Measurements from ENCODE around the gene TRAF4. TPM values are rescaled to one million over a fixed set of nuclear protein-coding genes. Genes with fewer than 3 reads are reported as not detected.

TRAF4 gene
- total and polyA plus RNA-seq, 10 of the 15 experiments (the other 5 are each of a cell fraction or from before 2014, with no cell fraction given) = 3.7 to 197 (median 66.4) TPM

DNA sequence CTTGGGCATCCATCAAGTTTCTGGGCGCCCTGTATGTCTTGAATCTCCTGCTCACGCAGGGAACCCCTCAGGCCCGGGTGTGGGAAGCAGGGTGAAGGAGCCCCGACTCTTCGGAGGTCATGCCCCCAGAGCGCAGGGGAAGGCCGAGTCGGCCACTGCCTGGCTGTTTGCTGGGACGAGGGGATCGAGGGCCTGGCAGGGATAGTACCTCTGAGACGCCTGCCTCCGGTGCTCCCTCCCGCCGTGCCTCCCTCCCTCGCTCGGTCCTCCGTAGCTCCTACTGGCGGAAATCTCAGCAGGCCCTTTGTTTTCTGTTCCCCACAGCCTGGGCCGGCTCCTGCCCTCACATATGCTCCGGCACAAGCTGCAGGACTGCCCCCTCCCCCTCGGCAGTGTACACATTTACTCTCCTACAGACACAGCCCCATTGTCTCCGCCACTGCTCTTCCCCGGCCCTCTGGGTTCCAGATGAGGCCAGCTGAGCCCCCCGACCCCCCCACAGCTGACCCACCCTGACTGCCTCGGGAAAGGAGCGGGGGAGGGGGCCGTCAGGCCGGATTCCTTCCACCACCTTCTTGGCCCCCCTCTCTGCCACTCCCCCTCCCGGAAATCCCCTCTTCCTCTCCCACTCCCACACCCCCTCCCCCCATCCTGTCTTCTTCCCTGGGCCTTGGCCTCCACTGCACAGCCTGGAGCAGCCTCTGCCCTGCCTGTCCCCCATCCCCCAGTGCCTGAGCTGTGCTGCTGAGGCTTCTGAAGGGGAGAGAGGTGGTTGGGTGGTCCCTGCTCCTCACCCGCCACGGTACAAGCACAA lies 1.4 kb downstream of the TRAF4 start:
- H3K79me2 ChIP-seq (ENCODE audit: control insufficient read depth, insufficient read depth, low read length) = peaks cover 77% of the 10 kb centered on the region
- TF ChIP-seq PAX5 (IDR thresholded peaks at IDR 0.05; ENCODE audit: borderline replicate concordance, low read depth, low read length) (peak; percentile 37; the same call in 1 of the 2 replicates), ZNF687 (IDR thresholded peaks at IDR 0.05) (0 out of 2 replicates have a peak, but pooled peaks have one; percentile 11), NFXL1 (IDR thresholded peaks at IDR 0.05; ENCODE audit: borderline replicate concordance) (peak; percentile 78; the same call in 1 of the 2 replicates), STAT3 (IDR thresholded peaks at IDR 0.05; ENCODE audit: low read depth, low read length) (no peak), RELB (IDR thresholded peaks at IDR 0.05; ENCODE audit: low read depth) (0 out of 2 replicates have a peak, but pooled peaks have one; percentile 14), POLR2AphosphoS5 (IDR thresholded peaks at IDR 0.05; ENCODE audit: low read length) (peak; percentile 70), SIN3A (IDR thresholded peaks at IDR 0.05; ENCODE audit: low read depth, low read length) (0 out of 2 replicates have a peak, but pooled peaks have one; percentile 11), CUX1 (IDR thresholded peaks at IDR 0.05; ENCODE audit: insufficient replicate concordance, low read depth, low read length) (no peak)

More for the DNA sequence above, 1.4 kb downstream of the TRAF4 start:
- H3K36me3 ChIP-seq (ENCODE audit: control insufficient read depth in 2 of 2, insufficient read depth in 2 of 2, low read length in 1 of 2) = peaks cover 26 to 28% of the 10 kb centered on the region in 2 experiments
- peaks cover 59% of the 10 kb centered on the region for H3K4me1 ChIP-seq (ENCODE audit: control insufficient read depth, insufficient read depth, low read length)
- peak; percentile 1; the same call in 2 of the 3 replicates for ATAC-seq
- RAD21 ChIA-PET (ENCODE audit: unreplicated experiment) = interaction anchor here (1.3 to 17.4 kb wide), 3 partner anchors 18 to 26 kb away, joined by 4 to 375 read pairs (median 8); partner anchors contain the start of genes NEK8, RPL23A and TLCD1
- H3K27ac ChIP-seq (ENCODE audit: control insufficient read depth, insufficient read depth) = peak overlapping the region; percentile 95
- DNase-seq (ENCODE audit: low read depth, low spot score) = no peak
- H2AFZ ChIP-seq (ENCODE audit: control insufficient read depth, low read depth, low read length) = no peak overlapping the region
- peak overlapping the region; percentile 92 for H3K4me3 ChIP-seq
- no peaks in the 10 kb centered on the region for H3K27me3 ChIP-seq (replicated peaks in 1 of 2; ENCODE audit: control insufficient read depth in 2 of 2, insufficient read depth in 2 of 2, low read length in 1 of 2)
- H3K9ac ChIP-seq (ENCODE audit: control insufficient read depth, insufficient read depth, low read length) = peak overlapping the region; percentile 98
- no TSS peak for BruUV-seq (replicated peaks)
- POLR2A ChIA-PET = interaction anchor here (0.5 to 15.2 kb wide), 9 partner anchors 10 to 818 kb away, joined by 3 to 485 read pairs (median 4); partner anchors contain the start of genes FAM222B, NEK8, PHF12 and RPL23A
- in situ Hi-C loops (cut with MboI) = loop anchor here (25.0 kb wide), 1 partner anchor 1283 kb away; the partner anchor contains the start of gene KSR1
- peaks cover 16% of the 10 kb centered on the region for H4K20me1 ChIP-seq (ENCODE audit: control insufficient read depth, insufficient read depth)
- WGBS (ENCODE audit: insufficient coverage, insufficient replicate concordance, low lambda C conversion rate, missing lambda C conversion rate) = under 1% methylated on average over 20 of the region's 31 CpGs
- H3K4me2 ChIP-seq (ENCODE audit: control insufficient read depth, insufficient read depth) = peak overlapping the region; percentile 85
- no peak for FAIRE-seq
- intact Hi-C loops (cut with micrococcal nuclease; ENCODE audit: unreplicated experiment) = no loop called here
- SMC1A ChIA-PET (ENCODE audit: uncharacterized antibody, unreplicated experiment) = interaction anchor here (1.2 to 17.8 kb wide), 2 partner anchors 16 to 204 kb away, joined by 3 to 326 read pairs; partner anchors contain the start of genes NEK8 and TLCD1
- CTCF ChIA-PET = interaction anchor here (0.7 to 10.0 kb wide), 7 partner anchors 19 to 1264 kb away, joined by 3 to 394 read pairs (median 3); partner anchors contain the start of genes NEK8, RPL23A and TLCD1
- H3K9me3 ChIP-seq (replicated peaks; ENCODE audit: control insufficient read depth, insufficient read depth, low read length) = peaks cover 2% of the 10 kb centered on the region; the same call in 2 of the 3 replicates
